Suprapubic skin (tissue), 3 donors: Measurements from ENCODE around the gene TRIM9.

Experiments used
- CTCF ChIP-seq, 2 donors: fragments of 200-600 bp in 1 of 2; fragments of 450-650 bp in 1 of 2; sonication (generic) in 1 of 2; IDR thresholded peaks; one replicate each; pipeline ENCODE4 v1.5.1; 2016 to 2019; ENCODE audit warnings: antibody characterized with exemption in 2 of 2, mild to moderate bottlenecking in 1 of 2, moderate library complexity in 1 of 2
- EP300 ChIP-seq: sonication (generic); formaldehyde crosslinking; IDR thresholded peaks from one replicate; pipeline ENCODE4 v1.6.1; 2017; ENCODE audit warnings: antibody characterized with exemption

GRCh38 chr14:51023964-51024363 is 70.9 kb downstream of the TRIM9 start:
- TF ChIP-seq EP300 (no peak), CTCF (IDR thresholded peaks at IDR 0.05) (no peak)
